HEK293 (cell line): ENCODE data around the gene TJP3.

Source experiments
- HOXC10 ChIP-seq: sonication (generic); formaldehyde crosslinking; IDR thresholded peaks from 2 replicates; pipeline ENCODE4 v1.8.1; 2023; ENCODE audit warnings: mild to moderate bottlenecking, missing genetic modification reagents
- KLF17 ChIP-seq: fragments of 450-650 bp; formaldehyde crosslinking; IDR thresholded peaks from 2 replicates; pipeline ENCODE4 v1.5.1; 2016; ENCODE audit warnings: missing biosample characterization, missing genetic modification characterization
- KLF9 ChIP-seq: fragments of 450-650 bp; formaldehyde crosslinking; IDR thresholded peaks from 2 replicates; pipeline ENCODE4 v1.5.1; 2016; ENCODE audit warnings: missing biosample characterization, missing genetic modification characterization, low read depth
- PRDM6 ChIP-seq: fragments of 450-650 bp; formaldehyde crosslinking; IDR thresholded peaks from 2 replicates; pipeline ENCODE4 v1.5.1; 2017; ENCODE audit warnings: missing biosample characterization, missing genetic modification characterization
- REPIN1 ChIP-seq: fragments of 450-650 bp; formaldehyde crosslinking; IDR thresholded peaks from 2 replicates; pipeline ENCODE4 v1.5.1; 2017; ENCODE audit warnings: missing biosample characterization, missing genetic modification characterization, low read depth
- REST ChIP-seq: fragments of 450-650 bp; formaldehyde crosslinking; IDR thresholded peaks from 2 replicates; pipeline ENCODE4 v1.5.1; 2016; ENCODE audit warnings: missing biosample characterization, missing genetic modification characterization
- YY2 ChIP-seq: fragments of 450-650 bp; formaldehyde crosslinking; IDR thresholded peaks from 2 replicates; pipeline ENCODE4 v1.5.1; 2016; ENCODE audit warnings: missing biosample characterization, missing genetic modification characterization
- ZBTB10 ChIP-seq: fragments of 450-650 bp; formaldehyde crosslinking; IDR thresholded peaks from 2 replicates; pipeline ENCODE4 v1.5.1; 2016; ENCODE audit warnings: missing biosample characterization, missing genetic modification characterization
- ZBTB11 ChIP-seq: fragments of 450-650 bp; formaldehyde crosslinking; conservative IDR thresholded peaks from 2 replicates; pipeline ENCODE4 v1.5.1; 2016; ENCODE audit warnings: low read depth, missing biosample characterization, missing genetic modification characterization
- ZEB2 ChIP-seq: fragments of 450-650 bp; formaldehyde crosslinking; IDR thresholded peaks from 2 replicates; pipeline ENCODE4 v1.5.1; 2016; ENCODE audit warnings: missing biosample characterization, missing genetic modification characterization
- ZNF148 ChIP-seq: fragments of 450-650 bp; formaldehyde crosslinking; IDR thresholded peaks from 2 replicates; pipeline ENCODE4 v1.5.0; 2017; ENCODE audit warnings: missing biosample characterization, missing genetic modification characterization, borderline replicate concordance
- ZNF19 ChIP-seq: fragments of 450-650 bp; formaldehyde crosslinking; IDR thresholded peaks from 2 replicates; pipeline ENCODE4; 2016; ENCODE audit warnings: missing biosample characterization, missing genetic modification characterization, low read depth
- ZNF2 ChIP-seq: fragments of 450-650 bp; formaldehyde crosslinking; IDR thresholded peaks from 2 replicates; pipeline ENCODE4 v1.5.1; 2016; ENCODE audit warnings: missing biosample characterization, missing genetic modification characterization
- ZNF211 ChIP-seq: fragments of 450-650 bp; formaldehyde crosslinking; IDR thresholded peaks from 2 replicates; pipeline ENCODE4 v1.5.1; 2016; ENCODE audit warnings: low read depth, missing biosample characterization, missing genetic modification characterization
- ZNF354C ChIP-seq: fragments of 450-650 bp; formaldehyde crosslinking; IDR thresholded peaks from 2 replicates; pipeline ENCODE4 v1.5.1; 2016; ENCODE audit warnings: missing biosample characterization, missing genetic modification characterization, low read depth, borderline replicate concordance
- ZNF391 ChIP-seq: fragments of 450-650 bp; formaldehyde crosslinking; IDR thresholded peaks from 2 replicates; pipeline ENCODE4 v1.5.1; 2016; ENCODE audit warnings: low read depth, missing biosample characterization, missing genetic modification characterization, borderline replicate concordance
- ZNF398 ChIP-seq: fragments of 450-650 bp; formaldehyde crosslinking; IDR thresholded peaks from 2 replicates; pipeline ENCODE4 v1.5.1; 2017; ENCODE audit warnings: missing biosample characterization, missing genetic modification characterization
- ZNF548 ChIP-seq: fragments of 450-650 bp; formaldehyde crosslinking; IDR thresholded peaks from 2 replicates; pipeline ENCODE4 v1.5.1; 2016; ENCODE audit warnings: missing biosample characterization, missing genetic modification characterization
- ZNF558 ChIP-seq: fragments of 450-650 bp; formaldehyde crosslinking; IDR thresholded peaks from 2 replicates; pipeline ENCODE4 v1.5.1; 2016; ENCODE audit warnings: missing biosample characterization, missing genetic modification characterization
- ZNF621 ChIP-seq: fragments of 450-650 bp; formaldehyde crosslinking; IDR thresholded peaks from 2 replicates; pipeline ENCODE4 v1.5.1; 2017; ENCODE audit warnings: missing biosample characterization, missing genetic modification characterization
- ZNF791 ChIP-seq: fragments of 450-650 bp; formaldehyde crosslinking; IDR thresholded peaks from 2 replicates; pipeline ENCODE4 v1.5.1; 2016; ENCODE audit warnings: missing biosample characterization, missing genetic modification characterization

TJP3 gene

GRCh38 chr19:3721131-3721886 lies 13.1 kb downstream of the TJP3 start (continued):
- TF ChIP-seq ZNF548 (tag by site-specific recombination) (no peak), ZNF211 (tag by site-specific recombination) (no peak), ZNF558 (tag by site-specific recombination) (no peak), REST (tag by site-specific recombination) (no peak), REPIN1 (no peak), ZBTB10 (peak; percentile 37; the same call in 1 of the 2 replicates), ZNF621 (tag by site-specific recombination) (no peak), ZNF791 (tag by site-specific recombination) (no peak), YY2 (peak; percentile 57), ZNF19 (no peak), ZNF391 (tag by site-specific recombination) (peak; percentile 76; the same call in 1 of the 2 replicates), ZNF398 (tag by site-specific recombination) (no peak), ZBTB11 (no peak; the same call in 1 of the 2 replicates), PRDM6 (tag by site-specific recombination) (no peak), HOXC10 (CRISPR knock-in tag) (no peak), ZNF354C (tag by site-specific recombination) (no peak), ZEB2 (tag by site-specific recombination) (peak; percentile 33; the same call in 1 of the 2 replicates), ZNF2 (tag by site-specific recombination) (no peak; the same call in 1 of the 2 replicates), KLF9 (tag by site-specific recombination) (peak; percentile 94), KLF17 (tag by site-specific recombination) (peak; percentile 96), ZNF148 (peak; percentile 83; the same call in 1 of the 2 replicates)
